Stomach (tissue), 9 donors: ENCODE measurements around the gene FGF12. TPM values are rescaled to one million over a fixed set of nuclear protein-coding genes. Genes with fewer than 3 reads are reported as not detected.
A peak's percentile ranks its signal among the peaks of the same experiment; 100 is the strongest.
"Not testable (repeated sequence)": the region's sequence is repeated elsewhere in the genome, so short reads cannot be mapped to it uniquely, and the experiment has no call there.

Experiments
- DNase-seq, 2 donors: peaks; one replicate each; pipeline versions ENCODE4 v3.0.0 to v3.0.0-alpha.2; 2013 to 2019
- H3K27ac ChIP-seq, 5 donors: fragments of 200-600 bp in 4 of 5; sonication (generic) in 4 of 5; one replicate each; pipeline ENCODE4 v1.5.1; 2013 to 2019; ENCODE audit warnings: mild to moderate bottlenecking in 1 of 5, moderate library complexity in 1 of 5
- H3K27me3 ChIP-seq, 3 donors: fragments of 200-600 bp; sonication (generic); one replicate each; pipeline ENCODE4 v1.5.1; 2017 to 2019; ENCODE audit warnings: mixed run types in 1 of 3
- H3K36me3 ChIP-seq, 4 donors: fragments of 200-600 bp; sonication (generic); 1 replicate in 3 of 4; 2 replicates in 1 of 4; pipeline ENCODE4 v1.5.1; 2016 to 2019
- H3K4me1 ChIP-seq, 4 donors: fragments of 200-600 bp; sonication (generic); one replicate each; pipeline ENCODE4 v1.5.1; 2016 to 2019
- H3K4me3 ChIP-seq, 4 donors: fragments of 200-600 bp; sonication (generic) in 3 of 4; one replicate each; pipeline ENCODE4 v1.5.1; 2016 to 2019; ENCODE audit warnings: mild to moderate bottlenecking in 1 of 4
- H3K9me3 ChIP-seq, 4 donors: fragments of 200-600 bp; sonication (generic); one replicate each; pipeline ENCODE4 v1.5.1; 2016 to 2019
- EP300 ChIP-seq: sonication (generic); formaldehyde crosslinking; IDR thresholded peaks from one replicate; pipeline ENCODE4 v1.6.1; 2017; ENCODE audit warnings: antibody characterized with exemption
- POLR2A ChIP-seq, 4 donors: fragments of 450-650 bp; IDR thresholded peaks; one replicate each; pipeline ENCODE4 v1.6.1; 2016; ENCODE audit warnings: antibody characterized with exemption in 4 of 4, control low read depth in 2 of 4, mild to moderate bottlenecking in 1 of 4, moderate library complexity in 1 of 4
- POLR2AphosphoS5 ChIP-seq, 3 donors: sonication (generic); formaldehyde crosslinking; IDR thresholded peaks; one replicate each; pipeline ENCODE4 v1.6.1; 2016; ENCODE audit warnings: antibody characterized with exemption in 3 of 3
- WGBS, 5 donors: extraction: QIAGEN DNeasy Blood & Tissue Kit in 3 of 5; methylation state at CpG; one replicate each; pipeline versions ENCODE4 v1.1.5 to v1.1.7; 2013 to 2018; 5-methylcytosine and 5-hydroxymethylcytosine counted together
- intact Hi-C: fragments of 100-400 bp; cut with DNase I; formaldehyde crosslinking; loops from one replicate; pipeline ENCODE4 v1.15.1; 2023; ENCODE audit warnings: low total_unique reads
- polyA plus RNA-seq, 3 donors: library from polyadenylated mRNA; stranded (reverse); fragments of 200-250 nt; gene quantifications; one replicate each; pipeline ENCODE4 v1.2.3, GENCODE V29; 2013
- total RNA-seq, 5 donors: library from RNA; depleted of rRNA; stranded (reverse); fragments of >200 nt; gene quantifications; one replicate each; pipeline versions ENCODE4 v1.1.0 to v1.2.3, GENCODE V29; 2014 to 2016
- TF ChIP-seq, protein P1 (sequence below), 7 experiments: fragments of 450-650 bp in 4 of 7; fragments of 200-600 bp in 3 of 7; sonication (generic) in 3 of 7; IDR thresholded peaks; one replicate each; pipeline ENCODE4 v1.5.1; 2016 to 2019; ENCODE audit warnings: antibody characterized with exemption in 7 of 7, control low read depth in 2 of 7, mild to moderate bottlenecking in 1 of 7
- donor health status: healthy with polysubstance abuse.
- donor health status: Bipolar disorder and iron deficiency.
- donor health status: healthy.

Gene FGF12
- total and polyA plus RNA-seq, 8 donors: 0.45 to 5.0 (median 0.88) TPM; not detected in 1

DNA sequence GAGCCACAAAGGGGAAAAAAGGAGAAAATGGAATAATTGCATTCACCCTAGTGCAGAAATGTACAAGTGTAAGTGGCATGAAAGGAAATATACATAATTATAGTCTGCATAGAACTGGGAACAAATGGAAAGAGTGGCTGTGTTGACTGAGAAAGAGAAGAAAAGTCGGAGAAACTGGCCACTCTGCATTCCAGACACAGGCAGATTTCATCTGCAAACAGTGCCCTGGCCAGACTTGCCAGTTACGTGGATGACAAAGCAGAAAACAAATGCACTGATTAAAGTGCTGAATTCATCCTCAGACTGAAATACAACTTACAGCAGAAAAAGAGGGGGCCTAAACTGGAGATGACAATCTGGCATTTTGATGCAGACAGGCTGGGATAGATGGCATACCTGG lies 129.8 kb downstream of the FGF12 start:
- Histone ChIP-seq H3K4me1 (peaks cover 0 to 16% (median 11%) of the 10 kb centered on the region in 4 donors), H3K9me3 (no peaks in the 10 kb centered on the region), H3K27ac (peak overlapping the region in 3 of 5 donors; percentile 43 to 58 (median 46)), H3K27me3 (no peaks in the 10 kb centered on the region), H3K36me3 (no peaks in the 10 kb centered on the region), H3K4me3 (no peak overlapping the region)
- peak; percentile 75 to 78 for DNase-seq
- no peak for TF ChIP-seq POLR2A (IDR thresholded peaks at IDR 0.05)
- TF ChIP-seq POLR2AphosphoS5 (IDR thresholded peaks at IDR 0.05): peak in 2 of 3 donors; percentile 33 to 70
- intact Hi-C loops: no loop called here
- 19 to 36% (median 24%) methylated on average over 2 of the region's 2 CpGs for WGBS, 5 donors

GRCh38 chr3:192578729-192579128 lies 148.6 kb downstream of the FGF12 start:
- Histone ChIP-seq H3K36me3 (no peaks in the 10 kb centered on the region), H3K4me3 (no peak overlapping the region), H3K9me3 (peaks cover 0 to 4% (median 0%) of the 10 kb centered on the region in 4 donors), H3K27ac (no peak overlapping the region), H3K4me1 (peaks cover 0 to 4% (median 0%) of the 10 kb centered on the region in 4 donors), H3K27me3 (no peaks in the 10 kb centered on the region)
- 80 to 97% (median 94%) methylated on average over 3 of the region's 3 CpGs for WGBS, 5 donors
- no peak for DNase-seq
- TF ChIP-seq POLR2AphosphoS5 (IDR thresholded peaks at IDR 0.05) (no peak), POLR2A (IDR thresholded peaks at IDR 0.05) (no peak), EP300 (no peak)
- intact Hi-C loops: no loop called here

- Histone ChIP-seq H3K4me1 (peaks cover 0 to 4% (median 0%) of the 10 kb centered on the region in 4 donors), H3K36me3 (no peaks in the 10 kb centered on the region), H3K27me3 (no peaks in the 10 kb centered on the region), H3K27ac (no peak overlapping the region), H3K9me3 (peaks cover 0 to 4% (median 0%) of the 10 kb centered on the region in 4 donors), H3K4me3 (no peak overlapping the region)
- WGBS, 5 donors: 26 to 59% (median 37%) methylated on average over 2 of the region's 2 CpGs
- TF ChIP-seq POLR2A (IDR thresholded peaks at IDR 0.05) (no peak), POLR2AphosphoS5 (IDR thresholded peaks at IDR 0.05) (no peak), EP300 (no peak)
- TF ChIP-seq, protein P1, sequence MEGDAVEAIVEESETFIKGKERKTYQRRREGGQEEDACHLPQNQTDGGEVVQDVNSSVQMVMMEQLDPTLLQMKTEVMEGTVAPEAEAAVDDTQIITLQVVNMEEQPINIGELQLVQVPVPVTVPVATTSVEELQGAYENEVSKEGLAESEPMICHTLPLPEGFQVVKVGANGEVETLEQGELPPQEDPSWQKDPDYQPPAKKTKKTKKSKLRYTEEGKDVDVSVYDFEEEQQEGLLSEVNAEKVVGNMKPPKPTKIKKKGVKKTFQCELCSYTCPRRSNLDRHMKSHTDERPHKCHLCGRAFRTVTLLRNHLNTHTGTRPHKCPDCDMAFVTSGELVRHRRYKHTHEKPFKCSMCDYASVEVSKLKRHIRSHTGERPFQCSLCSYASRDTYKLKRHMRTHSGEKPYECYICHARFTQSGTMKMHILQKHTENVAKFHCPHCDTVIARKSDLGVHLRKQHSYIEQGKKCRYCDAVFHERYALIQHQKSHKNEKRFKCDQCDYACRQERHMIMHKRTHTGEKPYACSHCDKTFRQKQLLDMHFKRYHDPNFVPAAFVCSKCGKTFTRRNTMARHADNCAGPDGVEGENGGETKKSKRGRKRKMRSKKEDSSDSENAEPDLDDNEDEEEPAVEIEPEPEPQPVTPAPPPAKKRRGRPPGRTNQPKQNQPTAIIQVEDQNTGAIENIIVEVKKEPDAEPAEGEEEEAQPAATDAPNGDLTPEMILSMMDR (IDR thresholded peaks at IDR 0.05): no peak
- intact Hi-C loops: no loop called here
- DNase-seq: no peak
Measured at GRCh38 chr3:192577811-192578210, 149.5 kb downstream of the FGF12 start.

DNA sequence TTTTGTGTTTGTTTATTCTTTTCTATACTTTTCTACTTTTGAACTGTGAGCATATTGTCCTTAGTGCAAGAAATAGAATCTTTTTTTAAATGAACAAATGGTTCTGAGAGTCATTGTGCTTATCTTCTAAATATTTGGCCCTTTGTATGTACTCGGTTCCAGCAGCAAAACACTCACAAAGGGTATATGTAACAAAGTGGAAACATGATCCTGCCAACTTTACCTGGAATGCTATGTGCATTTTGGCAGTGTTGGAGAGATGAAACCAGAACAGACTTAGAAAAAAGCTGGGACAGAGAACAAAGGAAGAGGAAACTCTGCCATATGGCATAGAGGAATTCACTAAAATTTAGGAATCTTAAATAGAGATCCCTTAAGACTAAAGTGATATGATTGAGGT lies 150.1 kb downstream of the FGF12 start:
- WGBS, 5 donors: 18 to 26% (median 21%) methylated on average over 1 of the region's 1 CpG
- peaks cover 0 to 4% (median 0%) of the 10 kb centered on the region in 4 donors for H3K9me3 ChIP-seq
- H3K4me1 ChIP-seq: peaks cover 0 to 4% (median 0%) of the 10 kb centered on the region in 4 donors
- intact Hi-C loops: no loop called here
- TF ChIP-seq EP300 (no peak), POLR2AphosphoS5 (IDR thresholded peaks at IDR 0.05) (no peak), POLR2A (IDR thresholded peaks at IDR 0.05) (no peak)
- TF ChIP-seq, protein P1 (IDR thresholded peaks at IDR 0.05): no peak
- DNase-seq: no peak
- no peaks in the 10 kb centered on the region for H3K27me3 ChIP-seq
- H3K36me3 ChIP-seq: no peaks in the 10 kb centered on the region
- H3K4me3 ChIP-seq: no peak overlapping the region
- no peak overlapping the region for H3K27ac ChIP-seq

DNA sequence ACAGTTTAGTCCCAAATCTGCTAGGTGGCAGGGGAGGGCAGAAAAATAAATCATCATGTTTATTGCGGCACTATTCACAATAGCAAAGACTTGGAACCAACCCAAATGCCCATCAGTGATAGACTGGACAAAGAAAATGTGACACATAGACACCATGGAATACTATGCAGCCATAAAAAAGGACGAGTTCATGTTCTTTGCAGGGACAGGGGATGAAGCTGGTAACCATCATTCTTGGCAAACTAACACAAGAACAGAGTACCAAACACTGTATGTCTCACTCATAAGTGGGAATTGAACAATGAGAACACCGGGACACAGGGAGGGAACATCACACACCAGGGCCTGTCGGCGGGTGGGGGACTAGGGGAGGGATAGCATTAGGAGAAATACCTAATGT lies 150.6 kb downstream of the FGF12 start:
- intact Hi-C loops, H3K27ac ChIP-seq, H3K4me1 ChIP-seq, H3K9me3 ChIP-seq, H3K27me3 ChIP-seq, H3K36me3 ChIP-seq, H3K4me3 ChIP-seq, DNase-seq: not testable (repeated sequence)
- WGBS, 5 donors: 89 to 96% (median 94%) methylated on average over 5 of the region's 5 CpGs

DNA sequence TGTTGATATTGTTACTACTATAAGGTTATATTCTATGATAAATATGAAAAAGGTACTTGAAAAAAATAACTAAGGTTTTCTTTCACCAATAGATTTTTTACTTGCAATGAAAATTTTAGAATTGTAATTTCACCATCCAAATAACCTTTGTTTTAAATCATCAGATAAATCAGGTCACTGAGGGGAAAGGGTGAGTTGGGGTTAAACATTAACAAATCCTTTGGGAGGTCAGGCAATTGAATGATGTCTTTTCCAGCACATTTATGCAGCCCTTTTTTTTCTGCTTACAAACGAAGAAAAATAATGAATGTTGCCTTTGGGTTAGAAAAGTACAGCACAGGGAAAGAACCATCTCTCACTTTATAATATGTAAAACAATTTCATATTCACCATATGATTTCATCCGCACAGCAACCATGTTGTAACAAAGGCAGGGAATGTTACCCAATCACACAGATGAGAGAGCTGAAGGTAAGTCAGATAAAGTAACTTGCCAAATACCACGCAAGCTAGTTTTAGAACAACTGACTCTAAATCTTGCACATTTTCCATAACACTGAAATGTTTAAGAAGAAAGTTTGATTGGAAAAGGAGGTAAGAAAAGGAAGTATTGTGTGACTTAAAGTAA lies 151.3 kb downstream of the FGF12 start:
- no peak for TF ChIP-seq POLR2A (IDR thresholded peaks at IDR 0.05)
- TF ChIP-seq POLR2AphosphoS5 (IDR thresholded peaks at IDR 0.05): no peak
- no peak for TF ChIP-seq EP300
- TF ChIP-seq, protein P1 (IDR thresholded peaks at IDR 0.05): no peak
- 41 to 59% (median 53%) methylated on average over 3 of the region's 3 CpGs for WGBS, 5 donors
- H3K4me3 ChIP-seq: no peak overlapping the region
- H3K36me3 ChIP-seq: no peaks in the 10 kb centered on the region
- H3K27me3 ChIP-seq: no peaks in the 10 kb centered on the region
- no peak overlapping the region for H3K27ac ChIP-seq
- peaks cover 0 to 4% (median 0%) of the 10 kb centered on the region in 4 donors for H3K9me3 ChIP-seq
- intact Hi-C loops: no loop called here
- DNase-seq: no peak
- H3K4me1 ChIP-seq: peaks cover 0 to 11% (median 0%) of the 10 kb centered on the region in 4 donors
